Right forelimb (tissue), 1 donor: ENCODE data around the gene NOL4L.

ENCODE experiments used
- DNase-seq: peaks from one replicate; pipeline ENCODE4 v3.0.0-alpha.2; 2018

Gene NOL4L, protein sequence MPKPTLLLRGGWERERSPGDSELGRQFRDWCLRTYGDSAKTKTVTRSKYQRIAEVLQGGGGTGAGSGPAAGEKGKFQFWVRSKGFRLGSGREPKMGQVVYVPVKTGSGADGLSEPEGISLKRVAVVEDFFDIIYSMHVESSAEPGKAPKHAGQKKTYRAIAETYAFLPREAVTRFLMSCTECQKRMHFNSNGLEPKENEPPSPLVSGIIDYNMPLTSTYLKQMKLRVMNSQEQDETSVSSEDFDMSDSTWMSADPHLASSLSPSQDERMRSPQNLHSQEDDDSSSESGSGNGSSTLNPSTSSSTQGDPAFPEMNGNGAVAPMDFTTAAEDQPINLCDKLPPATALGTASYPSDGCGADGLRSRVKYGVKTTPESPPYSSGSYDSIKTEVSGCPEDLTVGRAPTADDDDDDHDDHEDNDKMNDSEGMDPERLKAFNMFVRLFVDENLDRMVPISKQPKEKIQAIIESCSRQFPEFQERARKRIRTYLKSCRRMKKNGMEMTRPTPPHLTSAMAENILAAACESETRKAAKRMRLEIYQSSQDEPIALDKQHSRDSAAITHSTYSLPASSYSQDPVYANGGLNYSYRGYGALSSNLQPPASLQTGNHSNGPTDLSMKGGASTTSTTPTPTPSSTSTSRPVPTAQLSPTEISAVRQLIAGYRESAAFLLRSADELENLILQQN

DNA sequence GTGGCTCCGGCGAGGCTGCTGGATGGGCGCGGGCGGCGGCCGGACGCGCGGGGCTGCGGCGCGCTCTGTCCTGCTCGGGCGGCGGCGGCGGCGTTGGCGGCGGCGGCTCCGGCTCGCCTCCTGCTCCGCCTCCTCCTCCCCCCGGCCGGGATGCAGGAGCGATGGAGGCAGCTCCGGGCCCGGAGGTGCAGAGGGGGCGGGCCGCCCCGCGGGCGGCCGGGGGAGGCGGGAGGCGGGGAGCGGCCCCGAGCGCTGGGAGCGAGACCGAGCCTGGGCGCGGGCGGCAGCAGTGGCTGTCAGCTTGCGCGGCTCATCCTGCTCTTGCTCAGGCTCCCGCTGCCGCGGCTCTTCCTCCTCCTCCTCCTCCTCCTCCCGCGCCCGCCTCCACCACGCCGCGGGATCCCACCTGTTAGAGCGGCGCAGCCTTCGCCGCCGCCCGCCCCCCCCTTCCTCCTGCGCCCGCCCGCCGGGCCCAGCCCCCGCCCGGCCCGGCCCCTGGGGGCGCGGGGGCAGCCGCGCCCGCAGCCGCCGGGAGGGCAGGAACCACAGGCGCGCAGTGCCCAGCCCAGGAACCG, at the start of gene NOL4L:
Gene NOL4L, minus strand, starts transcription at position 323 of the 575 bp plus-strand sequence. CDS start 443 bp downstream, outside the sequence.
- DNase-seq = no peak

DNA sequence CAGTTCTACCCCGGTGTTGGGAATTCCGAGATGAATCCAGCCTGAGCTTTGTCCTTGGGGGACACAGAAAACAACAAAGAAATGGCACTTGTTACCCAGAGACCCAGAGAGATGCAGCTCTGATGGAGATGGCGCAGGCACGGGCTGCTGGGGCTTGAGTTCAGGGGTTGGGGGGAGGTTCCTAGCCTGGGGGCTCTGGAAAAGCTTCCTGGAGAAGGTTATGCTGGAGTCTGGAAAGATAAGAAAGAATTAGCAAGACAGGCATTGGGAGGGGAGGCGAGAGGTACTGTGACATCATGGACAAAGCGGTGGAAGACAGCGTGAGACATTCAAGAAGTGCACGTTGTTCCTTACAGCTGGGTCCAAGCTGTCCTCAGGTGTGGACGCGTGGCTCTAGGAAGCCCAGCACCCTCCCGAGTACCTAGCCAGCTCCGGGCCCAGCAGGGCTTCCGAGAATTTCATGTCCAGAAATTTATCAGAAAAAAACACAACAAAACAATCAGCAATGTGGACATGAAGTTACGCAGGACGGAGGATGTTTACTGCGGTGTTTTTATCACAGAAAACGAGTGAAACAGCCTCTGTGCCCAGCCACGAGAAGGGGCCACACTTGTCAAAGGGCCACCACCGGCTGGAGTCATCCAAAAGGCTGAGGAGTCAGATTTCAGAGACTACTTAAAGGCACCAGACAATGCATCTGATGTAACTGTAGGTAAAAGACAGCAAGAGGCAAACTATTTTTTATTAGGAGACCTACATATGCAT, 49.1 kb upstream of the NOL4L start:
- no peak for DNase-seq

DNA sequence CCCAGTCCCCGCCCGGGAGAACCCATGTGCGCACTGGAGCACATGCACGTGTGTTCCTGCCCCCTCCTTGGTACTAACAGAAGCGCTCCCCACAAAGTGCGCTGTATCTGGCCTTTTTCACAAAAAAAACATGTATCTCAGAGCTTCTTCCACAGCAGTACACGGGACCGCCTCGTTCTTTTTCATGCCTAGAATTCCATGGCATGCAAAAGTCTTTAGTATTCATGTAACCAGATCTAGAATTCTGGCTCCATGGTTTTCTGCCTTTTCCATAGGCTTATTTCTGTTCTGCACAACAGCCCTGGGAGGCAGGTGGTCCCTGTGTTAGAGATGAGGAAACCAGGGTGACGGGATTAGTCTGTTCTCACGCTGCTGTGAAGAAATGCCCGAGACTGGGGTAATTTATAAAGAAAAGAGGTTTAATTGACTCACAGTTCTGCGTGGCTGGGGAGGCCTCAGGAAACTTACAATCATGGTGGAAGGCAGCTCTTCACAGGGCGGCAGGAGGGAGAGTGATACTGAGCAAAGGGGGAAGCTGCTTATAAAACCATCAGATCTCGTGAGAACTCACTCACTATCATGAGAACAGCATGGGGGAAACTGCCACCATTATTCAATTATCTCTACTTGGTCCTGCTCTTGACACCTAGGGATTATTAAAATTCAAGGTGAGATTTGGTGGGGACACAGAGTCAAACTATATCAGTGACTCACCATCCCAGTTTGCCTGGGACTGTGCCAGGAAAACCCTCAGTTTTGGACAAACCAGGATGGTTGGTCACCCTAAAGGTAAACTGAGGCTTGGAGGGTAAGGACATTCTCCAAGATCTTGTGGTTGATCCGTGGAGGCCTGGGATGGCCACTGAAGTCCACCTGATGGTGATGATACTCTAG, 47.6 kb upstream of the NOL4L start:
- DNase-seq = no peak

DNA sequence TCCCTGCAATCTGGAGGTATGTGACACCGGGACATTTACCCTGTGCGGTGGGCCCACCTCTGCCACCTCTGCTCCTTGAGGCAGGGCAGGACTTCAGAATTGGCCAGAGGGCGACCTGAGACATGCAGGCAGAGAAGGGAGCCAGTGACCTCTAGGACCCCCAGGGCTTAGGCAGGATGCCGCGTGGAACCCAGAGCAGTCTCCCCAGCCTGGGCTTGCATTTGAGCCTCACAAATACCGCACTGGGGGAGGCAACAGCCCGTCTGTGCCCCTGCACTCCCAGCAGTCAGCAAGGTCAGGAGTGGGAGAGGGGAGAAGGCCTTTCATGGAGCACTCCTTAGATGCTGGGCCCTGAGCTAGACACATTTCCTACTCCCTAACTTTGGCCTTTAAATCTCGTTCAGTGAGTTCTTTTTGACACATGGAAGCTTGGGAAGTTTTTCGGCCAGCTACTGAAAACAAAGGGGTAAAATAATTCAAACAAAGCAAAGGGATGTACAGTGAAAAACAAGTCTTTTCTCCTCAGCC, 46.9 kb upstream of the NOL4L start:
- no peak for DNase-seq

DNA sequence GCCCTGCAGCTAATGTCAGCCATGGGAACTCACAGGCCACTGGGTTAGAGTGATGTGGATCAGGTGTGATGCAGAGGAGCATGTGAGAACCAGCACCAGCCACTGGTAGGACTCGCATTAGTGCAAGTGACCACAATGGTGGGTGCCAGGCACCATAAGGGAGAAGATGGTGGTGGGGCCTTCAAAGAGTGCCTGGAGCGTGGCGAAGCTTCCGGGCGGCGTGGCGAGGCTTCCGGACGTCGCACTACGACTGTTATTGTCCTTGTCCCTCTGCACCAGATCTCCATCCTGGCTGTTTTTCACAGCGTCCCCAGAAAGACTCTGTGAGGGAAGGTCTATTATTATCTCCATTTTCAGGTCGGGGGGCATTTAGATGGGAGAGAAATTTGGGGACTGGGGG, 44.7 kb upstream of the NOL4L start:
- no peak for DNase-seq

DNA sequence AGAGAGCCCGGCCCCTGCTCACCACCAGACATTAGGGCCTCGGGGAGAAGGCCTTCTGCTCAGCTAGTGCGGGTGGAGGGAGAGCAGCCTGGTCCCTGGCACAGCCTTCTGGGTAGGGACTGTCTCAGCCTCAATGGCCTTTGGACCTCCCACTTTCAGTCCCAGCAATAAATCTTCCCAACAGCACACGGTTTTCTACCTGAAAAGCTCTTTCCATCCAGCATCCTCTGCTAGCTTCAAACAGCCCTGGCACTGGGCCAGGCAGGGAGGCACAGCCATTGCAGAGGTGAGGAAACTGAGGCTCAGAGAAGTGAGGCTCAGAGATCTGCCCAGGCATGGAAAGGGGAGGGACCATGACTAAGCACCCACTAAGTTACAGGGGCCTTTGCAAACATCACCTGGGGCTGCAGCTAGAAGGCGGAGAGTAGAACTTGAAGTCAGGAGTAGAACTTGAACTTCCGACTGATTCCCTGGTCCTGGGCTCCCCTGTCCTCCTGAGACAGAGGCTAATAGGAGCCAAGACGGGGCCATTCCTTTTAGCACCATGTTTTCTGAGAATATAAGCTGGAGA, 43.9 kb upstream of the NOL4L start:
- no peak for DNase-seq

DNA sequence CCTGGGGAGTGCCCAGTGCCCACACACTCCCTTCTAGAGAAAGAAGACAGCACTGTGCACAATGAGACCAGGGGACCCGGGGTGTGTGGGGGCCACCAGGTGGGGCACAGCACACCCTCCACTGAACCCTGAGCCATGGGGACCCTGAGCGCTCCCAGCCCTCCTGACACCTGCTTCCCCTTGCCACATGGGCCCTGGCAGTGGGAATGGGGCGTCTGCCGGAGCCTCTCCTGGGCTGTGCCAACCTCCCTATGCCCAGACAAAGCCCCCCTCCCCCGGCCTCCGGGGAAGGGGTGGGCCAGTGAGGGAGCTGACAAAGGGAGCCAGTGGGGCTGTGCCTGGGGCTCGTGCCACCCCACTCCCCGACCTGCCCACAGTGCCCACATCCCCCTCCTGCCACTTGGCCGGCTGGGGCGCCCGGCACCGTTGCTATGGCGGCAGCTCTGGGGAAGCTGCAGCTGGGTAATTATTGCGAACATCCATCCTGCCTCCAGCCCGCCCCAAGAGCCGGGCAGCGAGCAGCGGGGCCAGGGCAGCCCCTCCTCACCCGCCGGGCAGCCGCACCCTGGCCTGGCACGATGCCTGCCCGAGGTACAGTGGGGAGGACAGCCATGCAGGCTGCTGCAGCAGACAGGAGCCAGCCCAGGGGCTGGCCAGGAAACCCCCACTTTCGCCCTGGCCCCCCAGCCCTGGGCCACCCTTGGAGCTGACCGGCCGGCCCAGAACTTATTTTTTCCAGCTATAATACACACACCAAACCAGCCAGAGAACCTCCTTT, 41.9 kb upstream of the NOL4L start:
- peak; percentile 71 for DNase-seq

DNA sequence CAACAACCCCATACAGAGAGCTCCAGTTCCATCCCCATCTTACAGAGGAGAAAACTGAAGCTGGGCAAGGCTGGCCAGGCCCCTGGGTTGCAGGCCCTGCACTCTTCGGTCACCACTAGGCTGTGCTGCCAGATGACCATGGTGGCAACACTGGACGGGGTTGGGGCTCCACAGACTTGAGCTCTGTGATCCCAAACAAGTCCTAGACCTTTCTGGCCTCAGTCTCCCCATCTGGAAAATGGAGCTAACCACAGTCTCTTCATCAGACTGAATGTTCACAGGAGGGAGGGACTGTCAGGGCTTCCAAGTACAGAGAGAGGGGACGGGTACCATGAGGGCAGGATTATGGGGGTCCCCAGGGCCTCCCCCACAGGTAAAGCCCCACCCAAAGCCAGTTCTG, 41.3 kb upstream of the NOL4L start:
- no peak for DNase-seq

DNA sequence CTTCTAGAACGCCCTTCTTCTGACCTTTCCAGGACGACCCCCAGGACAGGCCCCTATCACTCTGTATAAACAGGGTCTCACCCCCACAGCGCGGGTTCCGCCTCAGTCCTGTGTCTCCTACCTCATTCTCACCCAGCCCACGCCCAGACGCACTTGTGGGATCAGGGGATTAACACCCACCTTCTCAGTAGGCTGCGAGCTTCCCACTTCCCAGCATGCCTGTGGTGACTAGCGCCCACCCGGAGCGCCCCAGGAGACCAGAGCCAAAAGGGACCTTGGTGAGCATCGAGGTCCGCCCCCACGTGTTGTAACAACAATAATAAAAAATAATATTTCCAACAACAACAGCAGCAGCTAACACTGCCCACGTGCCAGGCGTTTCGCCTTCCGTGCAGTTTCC, 40.9 kb upstream of the NOL4L start:
- no peak for DNase-seq

DNA sequence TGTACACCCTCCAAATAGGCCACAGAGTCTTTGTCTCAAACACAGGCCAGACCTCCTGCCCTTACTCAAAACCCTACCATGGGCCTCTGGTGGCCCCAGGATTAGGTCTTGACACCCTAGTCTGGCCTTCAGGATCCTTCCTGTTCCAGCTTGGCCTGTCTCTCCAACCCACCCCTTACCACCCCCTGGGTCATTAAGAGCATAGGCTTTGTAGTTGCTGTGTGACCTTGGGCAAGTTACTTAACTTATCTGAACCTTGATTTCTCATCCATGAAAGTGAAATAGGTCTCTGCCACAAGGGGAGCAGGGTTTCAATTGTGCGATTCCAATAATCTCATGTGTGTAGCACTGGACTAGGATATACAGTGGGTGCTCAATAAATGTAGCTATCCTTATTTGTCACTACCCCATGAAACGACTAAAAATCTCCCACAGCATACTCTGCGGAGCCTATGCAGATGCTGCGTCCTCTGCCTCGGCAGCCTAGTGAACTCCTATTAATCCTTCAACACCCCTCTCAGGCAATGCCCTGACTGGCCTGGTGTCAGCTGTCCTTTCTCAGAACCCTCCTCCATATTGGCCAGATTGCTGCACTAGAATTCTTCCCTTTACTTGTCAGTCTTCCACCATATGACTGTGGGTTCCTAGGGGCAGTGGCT, 39.7 kb upstream of the NOL4L start:
- DNase-seq = no peak

DNA sequence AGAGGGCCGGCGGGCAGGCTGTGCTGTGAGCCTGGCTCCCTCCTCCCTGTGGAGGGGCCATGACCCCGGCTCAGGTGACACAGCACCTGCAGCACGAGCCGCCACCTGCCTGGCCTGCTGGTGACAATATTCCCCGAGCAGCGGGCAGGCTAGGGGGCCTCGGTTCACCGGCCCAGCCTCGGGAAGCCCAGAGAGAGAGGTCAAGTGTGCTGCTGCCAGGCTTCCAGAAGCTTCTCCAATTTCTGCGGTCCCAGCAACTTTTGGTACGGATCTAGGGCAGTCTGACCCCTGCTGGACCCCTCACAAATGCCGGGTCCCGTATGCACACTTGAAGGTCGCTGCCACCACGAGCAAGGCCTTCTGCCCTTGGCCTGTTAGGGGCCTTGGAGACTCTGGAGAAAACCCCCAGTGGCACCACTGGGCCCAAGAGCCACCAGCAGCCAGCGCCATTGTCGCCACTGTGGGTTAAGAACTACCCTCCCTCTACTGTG, 38.6 kb upstream of the NOL4L start:
- DNase-seq = no peak

DNA sequence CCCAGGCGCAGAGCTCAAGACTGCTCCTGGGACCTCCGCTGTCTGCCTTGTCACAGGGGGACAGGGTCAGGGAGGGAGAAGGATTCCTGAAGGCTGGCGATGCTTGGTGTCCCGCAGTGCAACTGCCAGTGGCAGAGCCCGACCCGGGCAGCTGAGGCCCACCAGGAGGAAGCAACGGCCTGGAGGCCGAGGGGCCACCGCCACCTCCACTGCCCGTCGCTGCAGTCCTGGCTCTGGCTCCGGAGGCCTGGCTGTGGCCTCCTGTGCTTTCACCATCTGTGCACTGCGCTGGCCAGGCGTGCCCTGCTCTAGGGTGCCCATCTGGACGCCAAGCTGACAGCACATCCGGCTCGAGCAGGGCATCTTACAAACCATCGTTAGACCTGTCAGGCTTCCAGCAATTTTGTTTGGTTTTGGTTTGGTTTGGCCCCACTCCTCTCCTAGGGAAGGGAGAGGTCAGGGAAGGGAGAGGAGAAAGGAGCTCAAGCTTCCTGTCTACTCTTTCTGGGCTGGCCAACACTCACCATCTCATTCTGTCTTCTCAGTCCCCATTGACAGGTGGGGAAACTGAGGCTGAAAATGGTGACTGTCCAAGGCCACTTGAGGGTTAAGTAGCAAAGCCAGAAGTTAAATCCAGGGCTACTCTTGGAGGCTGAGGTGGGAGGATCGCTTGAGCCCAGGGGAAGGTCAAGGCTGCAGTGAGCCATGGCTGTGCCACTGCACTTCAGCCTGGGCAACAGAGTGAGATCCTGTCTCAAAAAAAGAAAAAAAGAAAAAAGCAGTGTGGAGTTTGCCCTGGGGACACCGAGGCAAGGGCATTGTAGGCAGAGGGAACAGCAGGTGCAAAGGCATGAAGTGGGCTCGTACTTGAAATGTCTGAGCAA, 37.7 kb upstream of the NOL4L start:
- no peak for DNase-seq

DNA sequence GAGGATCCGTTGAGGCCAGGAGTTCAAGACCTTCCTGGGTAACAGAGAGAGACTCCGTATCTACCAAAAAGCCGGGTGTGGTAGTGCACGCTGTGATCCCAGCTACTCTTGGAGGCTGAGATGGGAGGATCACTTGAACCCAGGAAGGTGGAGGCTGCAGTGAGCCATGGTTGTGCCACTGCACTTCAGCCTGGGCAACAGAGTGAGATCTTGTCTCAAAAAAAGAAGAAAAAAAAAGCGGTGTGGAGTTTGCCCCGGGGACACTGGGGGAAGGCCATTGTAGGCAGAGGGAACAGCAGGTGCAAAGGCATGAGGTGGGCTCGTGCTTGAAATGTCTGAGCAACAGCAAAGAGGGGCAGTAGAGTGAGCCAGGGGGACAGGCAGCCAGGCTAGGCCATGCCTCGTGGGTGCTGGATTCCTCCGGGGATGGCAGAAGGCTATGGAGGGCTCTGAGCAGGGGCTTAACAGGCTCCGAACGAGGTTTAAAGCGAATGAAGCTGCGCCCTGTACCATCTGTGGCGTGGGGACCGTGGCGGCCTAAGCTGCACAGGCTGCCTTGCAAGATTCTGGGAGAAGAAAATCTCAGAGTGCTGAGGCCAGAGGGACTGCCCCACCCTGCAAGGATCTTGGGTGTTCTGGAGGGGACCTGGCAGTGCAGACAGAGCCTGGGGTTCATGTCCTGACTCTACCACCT, 36.9 kb upstream of the NOL4L start:
- DNase-seq = no peak

DNA sequence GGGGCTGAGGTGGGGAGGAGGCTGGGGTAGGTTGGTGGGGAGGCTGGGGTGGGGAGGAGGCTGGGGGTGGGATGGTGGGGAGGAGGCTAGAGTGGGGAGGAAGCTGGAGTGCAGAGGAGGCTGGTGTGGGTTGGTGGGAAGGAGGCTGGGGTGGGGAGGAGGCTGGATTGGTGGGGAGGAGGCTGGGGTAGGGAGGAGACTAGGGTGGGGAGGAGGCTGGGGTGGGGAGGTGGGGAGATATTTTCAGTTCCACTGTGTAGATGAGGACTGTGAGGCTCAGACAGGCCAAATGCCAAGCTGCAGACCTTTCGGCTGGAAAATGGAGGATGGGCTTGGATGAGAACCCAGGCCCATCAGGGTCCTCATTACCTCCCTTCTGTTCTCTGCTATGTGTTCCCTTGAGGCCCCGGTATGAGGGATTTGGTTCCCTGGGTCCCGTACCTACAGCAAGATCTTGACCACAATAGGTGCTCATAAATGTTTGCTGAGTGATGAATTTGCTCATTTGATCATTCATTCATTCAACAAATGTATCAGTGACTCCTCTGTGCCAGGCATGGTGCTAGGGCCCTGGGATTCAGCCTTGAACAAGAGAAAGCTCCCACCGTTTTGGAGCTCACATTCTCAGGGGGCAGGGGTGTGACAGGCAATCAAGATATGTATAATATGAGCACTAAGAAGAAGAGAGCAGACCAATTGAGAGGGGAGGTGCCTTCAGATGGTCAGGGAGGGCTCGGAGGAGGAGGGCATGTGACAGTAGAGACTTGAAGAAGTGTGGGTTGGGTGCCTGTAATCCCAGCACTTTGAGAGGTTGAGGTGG, 36.1 kb upstream of the NOL4L start:
- DNase-seq = no peak

DNA sequence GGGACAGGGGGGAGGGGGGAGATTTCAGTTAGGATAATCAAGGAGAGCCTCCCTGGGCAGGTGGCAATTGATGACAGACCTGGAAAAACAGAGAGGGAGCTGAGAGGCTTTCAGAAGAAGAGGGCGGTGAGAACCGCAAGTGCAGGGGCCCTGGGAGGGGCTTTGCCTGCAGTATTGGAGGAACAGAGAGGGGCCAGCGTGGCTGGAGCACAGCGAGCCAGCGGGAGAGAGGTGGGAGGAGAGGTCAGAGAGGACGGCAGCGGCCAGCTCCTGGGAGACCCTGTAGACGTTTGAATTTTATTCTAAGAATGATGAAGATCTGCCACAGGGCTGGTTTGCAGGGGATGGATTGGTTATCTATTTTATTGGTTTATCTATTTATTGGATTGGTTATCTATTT, 34.5 kb upstream of the NOL4L start:
- no peak for DNase-seq

DNA sequence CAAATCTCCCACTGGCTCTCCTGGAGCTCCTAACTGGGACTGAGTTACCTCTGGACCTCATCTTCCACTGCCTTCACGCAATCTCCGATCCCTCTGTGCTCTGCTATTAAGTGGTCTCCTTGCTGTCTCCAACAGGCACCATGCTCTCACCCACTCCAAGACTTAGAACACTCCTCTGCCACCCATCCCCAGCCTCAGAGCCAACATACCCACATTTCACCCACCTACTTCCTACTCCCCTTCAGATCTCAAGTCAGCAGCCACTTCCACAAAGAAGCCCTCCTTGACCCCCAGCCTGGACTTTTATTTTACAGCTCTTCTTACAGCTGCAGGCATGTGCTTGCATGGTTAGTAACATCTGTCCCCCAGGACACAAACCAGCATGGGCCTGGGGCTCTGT, 29.6 kb upstream of the NOL4L start:
- no peak for DNase-seq

DNA sequence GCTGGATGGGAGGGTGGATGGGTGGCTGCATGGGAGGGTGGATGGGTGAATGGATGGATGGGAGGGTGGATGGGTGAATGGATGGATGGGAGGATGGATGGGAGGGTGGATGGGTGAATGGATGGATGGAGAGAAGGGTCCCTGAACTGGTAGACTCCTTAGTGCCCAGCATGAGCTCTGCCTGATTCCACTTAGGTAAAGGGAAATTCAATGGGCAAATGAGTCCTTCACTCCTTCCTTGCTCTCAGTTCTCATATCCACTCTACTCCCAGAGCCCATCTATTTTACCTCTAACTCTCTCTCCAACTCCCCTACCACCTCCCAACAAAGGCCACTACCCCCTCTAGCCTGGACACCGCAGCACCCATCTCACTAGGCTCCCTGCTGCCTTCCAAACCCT, 29.2 kb upstream of the NOL4L start:
- no peak for DNase-seq
